HG03469 (cell line): Measurements from ENCODE around the gene CHRM4.

Experiments used
- ATAC-seq: cut with Tn5 transposase; IDR thresholded peaks from one replicate; pipeline ENCODE4 v1.9.1; 2021; ENCODE audit warnings: mild to moderate bottlenecking, moderate library complexity, moderate number of reproducible peaks; ENCODE audit not compliant: unreplicated experiment

CHRM4 gene

GRCh38 chr11:46350695-46351094 lies 40.9 kb downstream of the CHRM4 start:
- no peak for ATAC-seq

GRCh38 chr11:46348566-46349401 lies 42.8 kb downstream of the CHRM4 start:
- no peak for ATAC-seq

- ATAC-seq: no peak
These were observed 43.8 kb downstream of the CHRM4 start for GRCh38 chr11:46347637-46348311.

- ATAC-seq: peak; percentile 41
These were observed 44.5 kb downstream of the CHRM4 start, which contains the start of gene DGKZ for GRCh38 chr11:46346886-46347636. Gene DGKZ (plus strand): TSS chr11:46347463. CDS start chr11:46347660, 197 bp downstream.

GRCh38 chr11:46345881-46346484 lies 45.6 kb downstream of the CHRM4 start:
- no peak for ATAC-seq

GRCh38 chr11:46345131-46345597 lies 46.4 kb downstream of the CHRM4 start:
- ATAC-seq: no peak

GRCh38 chr11:46343520-46343919 lies 48.1 kb downstream of the CHRM4 start:
- ATAC-seq: no peak

- no peak for ATAC-seq
These were observed 49.3 kb downstream of the CHRM4 start for GRCh38 chr11:46342239-46342638.

- ATAC-seq: no peak
These were observed 50.1 kb downstream of the CHRM4 start for GRCh38 chr11:46341454-46341853.

GRCh38 chr11:46339816-46340215 lies 51.8 kb downstream of the CHRM4 start:
- no peak for ATAC-seq

- ATAC-seq: no peak
These were observed 52.4 kb downstream of the CHRM4 start for GRCh38 chr11:46338988-46339666.

- ATAC-seq: no peak
These were observed 53.0 kb downstream of the CHRM4 start for GRCh38 chr11:46338636-46338987.

- ATAC-seq: no peak
These were observed 53.8 kb downstream of the CHRM4 start for GRCh38 chr11:46337626-46338345.

GRCh38 chr11:46336563-46337180 lies 54.9 kb downstream of the CHRM4 start:
- no peak for ATAC-seq

GRCh38 chr11:46335890-46336562 lies 55.5 kb downstream of the CHRM4 start:
- no peak for ATAC-seq

- ATAC-seq: no peak
These were observed 56.3 kb downstream of the CHRM4 start for GRCh38 chr11:46335271-46335670.

- no peak for ATAC-seq
These were observed 57.4 kb downstream of the CHRM4 start for GRCh38 chr11:46334211-46334610.
